WI38 (cell line): ENCODE data around the gene NMRAL1.

Experiments
- H3K4me3 ChIP-seq: 2 replicates; pipeline ENCODE4 v1.5.1; 2011; ENCODE audit warnings: low read depth, mild to moderate bottlenecking, control low read depth, low read length
- TF ChIP-seq, protein P1 (sequence below): IDR thresholded peaks from 2 replicates; pipeline ENCODE4 v1.5.1; 2012; ENCODE audit warnings: low read depth, mild to moderate bottlenecking, control low read depth, low read length

NMRAL1 gene

DNA sequence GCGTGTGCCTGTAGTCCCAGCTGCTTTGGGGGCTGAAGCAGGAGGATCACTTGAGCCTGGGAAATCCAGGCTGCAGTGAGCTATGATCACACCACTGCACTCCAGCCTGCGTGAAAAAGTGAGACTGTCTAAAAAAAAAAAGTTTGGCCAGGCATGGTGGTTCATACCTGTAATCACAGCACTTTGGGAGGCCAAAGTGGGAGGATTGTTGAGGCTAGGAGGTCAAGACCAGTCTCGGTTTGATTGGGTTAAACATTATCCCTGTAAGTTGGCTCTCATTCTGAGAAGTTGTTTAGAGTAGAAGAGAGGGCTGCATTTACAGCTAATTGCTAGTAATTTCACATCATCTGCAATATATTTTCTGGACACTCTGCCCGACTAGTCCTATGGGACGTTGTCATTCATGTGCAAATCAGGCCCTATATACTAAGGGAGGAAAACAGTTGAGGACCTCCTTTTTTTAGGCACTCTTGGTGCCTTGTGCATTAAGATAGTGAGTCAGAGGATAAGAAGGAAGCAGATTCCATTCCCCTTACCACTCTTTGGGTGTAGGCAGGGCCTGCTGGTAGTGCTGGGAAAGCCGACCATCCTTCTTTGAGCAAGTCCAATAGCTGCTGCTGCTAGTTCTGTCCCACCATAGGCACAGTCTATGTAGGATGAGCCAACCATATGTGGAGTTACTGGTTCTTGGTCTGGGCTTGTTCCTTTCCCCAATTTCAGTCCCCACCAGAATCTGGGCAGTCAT, 20.5 kb upstream of the NMRAL1 start:
- TF ChIP-seq, protein P1, sequence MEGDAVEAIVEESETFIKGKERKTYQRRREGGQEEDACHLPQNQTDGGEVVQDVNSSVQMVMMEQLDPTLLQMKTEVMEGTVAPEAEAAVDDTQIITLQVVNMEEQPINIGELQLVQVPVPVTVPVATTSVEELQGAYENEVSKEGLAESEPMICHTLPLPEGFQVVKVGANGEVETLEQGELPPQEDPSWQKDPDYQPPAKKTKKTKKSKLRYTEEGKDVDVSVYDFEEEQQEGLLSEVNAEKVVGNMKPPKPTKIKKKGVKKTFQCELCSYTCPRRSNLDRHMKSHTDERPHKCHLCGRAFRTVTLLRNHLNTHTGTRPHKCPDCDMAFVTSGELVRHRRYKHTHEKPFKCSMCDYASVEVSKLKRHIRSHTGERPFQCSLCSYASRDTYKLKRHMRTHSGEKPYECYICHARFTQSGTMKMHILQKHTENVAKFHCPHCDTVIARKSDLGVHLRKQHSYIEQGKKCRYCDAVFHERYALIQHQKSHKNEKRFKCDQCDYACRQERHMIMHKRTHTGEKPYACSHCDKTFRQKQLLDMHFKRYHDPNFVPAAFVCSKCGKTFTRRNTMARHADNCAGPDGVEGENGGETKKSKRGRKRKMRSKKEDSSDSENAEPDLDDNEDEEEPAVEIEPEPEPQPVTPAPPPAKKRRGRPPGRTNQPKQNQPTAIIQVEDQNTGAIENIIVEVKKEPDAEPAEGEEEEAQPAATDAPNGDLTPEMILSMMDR = no peak

DNA sequence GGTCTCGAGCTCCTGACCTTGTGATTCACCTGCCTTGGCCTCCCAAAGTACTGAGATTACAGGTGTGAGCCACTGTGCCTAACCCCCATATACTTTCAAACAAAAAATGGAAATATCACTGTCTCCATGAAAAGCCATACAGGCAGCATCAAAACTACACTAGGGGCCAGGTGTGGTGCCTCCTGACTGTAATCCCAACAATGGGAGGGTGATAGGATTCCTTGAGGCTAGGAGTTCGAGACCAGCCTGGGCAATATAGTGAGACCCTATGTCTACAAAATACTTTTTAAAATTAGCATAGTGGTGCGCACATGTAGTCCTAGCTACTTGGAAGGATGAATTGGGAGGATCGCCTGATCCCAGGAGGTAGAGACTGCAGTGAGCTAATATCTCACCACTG, 17.5 kb upstream of the NMRAL1 start:
- TF ChIP-seq, protein P1 = no peak
- no peak overlapping the region for H3K4me3 ChIP-seq

More for the DNA sequence above, 20.5 kb upstream of the NMRAL1 start:
- H3K4me3 ChIP-seq = no peak overlapping the region

DNA sequence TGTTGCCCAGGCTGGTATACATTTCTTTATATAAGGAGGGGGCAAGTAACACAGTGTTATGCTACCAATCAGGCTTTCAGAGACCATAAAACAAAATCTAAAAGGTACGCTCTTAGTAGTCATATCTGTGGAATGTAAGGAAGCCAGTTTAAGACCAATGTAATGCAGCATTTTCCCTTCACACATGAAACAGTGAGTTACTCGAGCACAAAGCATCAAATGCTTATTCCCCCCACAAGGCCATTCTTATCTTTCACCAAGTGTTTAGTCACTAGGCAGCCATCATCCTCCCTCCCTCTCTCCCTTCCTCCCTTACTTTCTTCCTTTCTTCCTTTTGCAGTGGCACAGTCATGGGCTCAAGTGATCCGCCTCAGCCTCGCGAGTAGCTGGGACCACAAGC, 14.6 kb upstream of the NMRAL1 start:
- no peak overlapping the region for H3K4me3 ChIP-seq
- TF ChIP-seq, protein P1 = no peak

DNA sequence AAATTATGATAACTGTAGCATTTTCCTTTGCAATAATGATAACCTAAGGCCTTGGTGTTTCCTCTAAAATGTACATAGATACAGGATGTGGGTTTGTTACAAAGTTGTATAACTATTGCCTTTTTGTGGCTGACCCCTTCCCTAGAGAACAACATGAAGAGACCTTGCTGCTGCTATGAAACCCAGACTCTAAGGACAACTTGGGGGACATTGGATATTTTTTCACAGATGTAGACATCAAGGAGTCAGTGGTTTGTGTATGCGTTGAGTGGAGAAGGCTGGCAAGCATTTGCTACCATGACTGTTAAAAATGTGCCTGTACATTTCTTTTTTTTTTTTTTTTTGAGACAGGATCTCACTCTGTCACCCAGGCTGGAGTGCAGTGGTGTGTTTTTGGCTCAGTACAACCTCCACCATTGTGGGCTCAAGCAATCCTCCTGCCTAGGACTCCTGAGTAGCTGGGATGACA, 14.1 kb upstream of the NMRAL1 start:
- TF ChIP-seq, protein P1 = no peak
- no peak overlapping the region for H3K4me3 ChIP-seq

DNA sequence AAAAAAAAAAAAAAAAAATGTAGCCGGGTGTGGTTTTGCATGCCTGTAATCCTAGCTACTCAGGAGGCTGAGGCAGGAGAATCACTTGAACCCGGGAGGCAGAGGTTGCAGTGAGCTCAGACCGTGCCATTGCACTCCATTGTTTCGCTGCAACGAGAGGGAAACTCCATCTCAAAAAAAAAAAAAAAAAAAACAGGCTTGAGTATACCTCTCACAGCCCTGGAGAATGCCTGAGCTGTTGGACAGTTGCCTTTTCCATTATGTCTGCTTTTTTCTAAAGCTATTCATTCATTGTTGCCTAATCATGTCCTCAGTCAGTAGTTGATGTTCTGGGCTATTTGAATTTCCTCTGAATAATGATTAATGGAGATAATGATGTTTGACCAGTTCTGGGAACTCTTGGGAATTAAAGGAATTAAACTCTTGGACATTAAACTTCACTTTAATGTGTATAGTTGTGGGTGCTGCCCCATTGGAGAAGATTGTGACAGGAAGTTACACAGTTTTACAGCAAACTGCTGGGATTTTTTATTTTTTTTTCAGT, 13.6 kb upstream of the NMRAL1 start:
- H3K4me3 ChIP-seq = no peak overlapping the region

DNA sequence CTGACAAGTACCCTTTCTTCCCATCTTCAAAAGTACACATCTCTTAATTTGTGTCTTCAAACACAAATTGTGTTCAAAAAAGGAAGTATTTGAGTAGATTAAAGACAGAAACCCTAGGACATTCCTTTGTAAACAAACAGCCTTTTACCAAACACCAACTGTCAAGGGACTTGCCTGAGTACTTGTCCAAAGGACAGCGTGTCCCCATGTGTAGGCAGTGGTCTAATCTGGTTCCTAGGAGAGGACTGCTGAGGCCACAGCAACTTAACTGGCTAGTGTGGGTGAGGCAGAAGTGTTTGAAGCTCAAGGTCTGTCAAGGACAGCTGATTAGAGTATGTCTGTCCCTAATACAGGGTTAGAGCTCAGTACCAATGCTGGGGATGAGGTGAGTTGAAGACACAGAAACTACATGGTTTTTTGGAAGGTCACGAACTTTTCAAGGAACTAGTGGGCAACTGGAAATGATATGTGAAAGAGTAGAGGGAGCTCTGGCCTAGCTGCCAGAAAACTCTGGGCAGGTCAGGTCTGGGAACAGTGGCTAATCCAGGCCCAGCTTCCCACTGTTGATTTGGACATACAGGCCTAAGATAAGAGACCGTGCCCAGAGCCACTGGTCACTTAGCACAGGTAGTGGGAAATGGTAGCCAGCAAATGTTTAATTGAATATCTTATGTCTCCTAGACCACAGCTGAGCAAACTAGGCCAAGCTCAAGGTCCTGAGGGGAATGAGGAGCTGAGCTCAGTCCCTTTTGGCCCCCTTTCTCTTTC, 11.9 kb upstream of the NMRAL1 start:
- TF ChIP-seq, protein P1 = no peak
- no peak overlapping the region for H3K4me3 ChIP-seq

More for the DNA sequence above, 13.6 kb upstream of the NMRAL1 start:
- TF ChIP-seq, protein P1 = no peak

DNA sequence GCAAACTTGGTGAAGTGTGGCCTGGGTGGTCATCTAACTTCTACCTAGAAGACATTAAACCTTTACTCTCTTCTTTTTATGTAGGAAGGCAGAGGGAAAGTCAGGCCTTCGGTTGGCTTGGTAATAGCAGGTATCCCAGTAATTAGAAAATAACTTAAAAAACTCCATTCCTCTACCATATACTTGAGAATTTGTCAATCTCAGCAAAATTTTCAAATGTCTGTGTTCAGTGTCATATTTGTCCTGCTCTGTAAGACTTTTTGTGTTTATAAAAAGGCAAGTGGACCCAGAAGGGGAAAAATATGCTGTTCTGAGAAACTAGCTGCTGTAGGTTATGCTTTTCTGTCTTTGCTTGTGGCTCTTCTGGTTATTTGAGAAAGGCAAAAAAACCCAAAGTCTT, 7.5 kb upstream of the NMRAL1 start:
- TF ChIP-seq, protein P1 = no peak
- no peak overlapping the region for H3K4me3 ChIP-seq
